HL-60/S4 (cell line): ENCODE results near the gene SP3.

Experiments used
- in situ Hi-C: fragments of 300-500 bp; cut with MboI; formaldehyde crosslinking; loops from 2 replicates; pipeline ENCODE4 v1.14.3; 2022; ENCODE audit warnings: low sequenced_read_pairs

The SP3 gene

DNA sequence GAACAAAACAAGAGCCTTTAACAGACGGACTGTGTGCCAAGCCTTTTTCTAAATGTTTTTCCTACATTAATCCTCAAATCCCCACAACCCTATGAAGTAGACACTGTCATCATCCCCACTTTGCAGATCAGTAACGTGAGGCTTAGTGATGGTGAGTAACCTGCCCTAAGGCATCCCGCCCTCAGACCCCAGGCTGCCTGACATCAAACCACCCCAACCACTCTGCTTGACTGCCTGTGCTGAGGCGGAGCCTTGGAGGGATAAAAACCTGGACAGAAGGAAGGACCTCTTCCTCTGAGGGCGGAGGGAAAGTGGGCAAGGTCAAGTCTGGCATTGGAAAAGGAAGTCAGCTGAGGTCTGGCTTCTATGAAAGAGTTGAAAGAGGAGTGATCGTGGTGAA, 104.6 kb downstream of the SP3 start:
- in situ Hi-C loops, result no loop called here

DNA sequence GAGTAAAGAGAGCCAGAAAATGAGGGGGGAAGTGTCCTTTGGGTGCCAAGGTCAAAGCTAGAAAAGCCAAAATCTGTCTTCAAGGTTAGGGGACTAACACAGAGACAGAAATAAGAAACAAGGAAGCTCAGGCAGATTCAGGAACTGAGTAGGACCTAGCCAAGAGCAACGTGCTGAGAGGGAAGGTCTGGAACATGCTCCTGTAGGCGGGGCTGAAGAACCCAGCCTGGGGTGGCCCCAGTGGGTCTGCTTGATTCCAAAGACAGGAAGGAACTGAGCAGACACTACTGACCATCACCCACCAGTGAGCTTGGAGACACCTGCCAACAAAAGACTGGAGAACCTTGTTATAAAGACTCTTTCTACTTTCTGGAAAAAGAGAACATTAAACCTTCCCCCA, 105.1 kb downstream of the SP3 start:
- in situ Hi-C loops, result no loop called here

DNA sequence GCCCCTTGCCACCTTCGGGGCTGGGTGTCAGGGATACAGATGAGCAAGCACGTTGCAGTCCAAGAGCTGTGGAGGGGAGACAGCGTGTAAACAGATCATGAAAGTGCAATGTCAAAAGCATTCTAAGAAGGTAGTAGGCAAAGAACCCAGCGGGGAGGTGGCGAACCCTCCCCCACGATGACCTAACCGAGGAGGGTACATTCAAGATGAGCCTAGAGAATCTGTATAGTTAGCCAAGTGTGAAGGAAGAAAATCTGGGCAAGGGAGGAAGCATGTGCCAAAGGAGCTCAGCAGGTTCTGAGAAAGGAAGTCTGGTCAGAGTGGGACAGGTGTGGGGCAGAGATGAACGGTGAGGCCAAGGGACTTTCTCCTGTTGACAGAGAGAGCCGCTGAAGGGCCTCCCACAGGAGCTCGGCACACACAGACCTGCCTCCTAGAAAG, 106.9 kb downstream of the SP3 start:
- in situ Hi-C loops, result no loop called here
